Measurements from ENCODE around the gene LEF1.
A peak's percentile ranks its signal among the peaks of the same experiment; 100 is the strongest.

Gene LEF1

GRCh38 chr4:108171339-108172230 is 2.9 kb upstream of the LEF1 start:
- TF ChIP-seq CTCF (conservative IDR thresholded peaks at IDR 0.05; ENCODE audit: low read depth, low read length) = no peak
- DNase-seq (ENCODE audit: low read depth) = no peak
- H3K4me3 ChIP-seq (ENCODE audit: low read depth, low read length) = no peak overlapping the region

DNA sequence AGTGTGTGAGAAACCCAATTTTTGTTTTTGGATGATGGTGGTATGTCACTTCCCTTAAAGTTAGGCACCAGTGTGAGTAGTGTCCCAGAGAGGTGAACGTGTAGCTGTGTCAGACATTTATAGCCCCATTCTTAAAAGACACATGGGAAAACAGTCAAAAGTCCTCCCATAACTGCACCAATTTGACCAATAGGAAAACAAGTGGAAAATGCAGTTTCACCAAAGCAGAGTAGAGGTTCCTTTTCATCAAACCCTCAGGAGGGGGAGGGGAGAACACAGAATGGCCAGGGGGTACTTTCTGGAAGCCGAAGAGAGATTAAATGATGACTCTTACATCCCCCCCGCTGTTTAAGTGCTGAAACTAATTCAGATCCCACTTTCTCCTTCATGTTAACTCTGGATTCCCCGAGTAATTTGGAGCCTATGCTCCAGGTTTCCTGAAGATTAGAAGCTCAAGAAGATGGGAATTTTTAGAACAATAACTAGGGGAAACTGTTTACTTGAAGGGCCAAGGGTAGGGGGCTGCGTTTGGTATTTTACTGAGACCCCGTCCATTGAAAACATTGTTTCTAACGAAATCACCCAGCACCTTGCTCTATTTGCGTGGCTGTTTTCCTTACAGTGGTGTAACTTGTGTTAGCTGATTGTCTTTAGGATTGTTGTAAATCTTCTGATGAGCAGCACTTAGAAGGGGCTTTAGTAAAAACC is 2.1 kb upstream of the LEF1 start:
- no peak for DNase-seq (ENCODE audit: low read depth)
- no peak for TF ChIP-seq CTCF (conservative IDR thresholded peaks at IDR 0.05; ENCODE audit: low read depth, low read length)

DNA sequence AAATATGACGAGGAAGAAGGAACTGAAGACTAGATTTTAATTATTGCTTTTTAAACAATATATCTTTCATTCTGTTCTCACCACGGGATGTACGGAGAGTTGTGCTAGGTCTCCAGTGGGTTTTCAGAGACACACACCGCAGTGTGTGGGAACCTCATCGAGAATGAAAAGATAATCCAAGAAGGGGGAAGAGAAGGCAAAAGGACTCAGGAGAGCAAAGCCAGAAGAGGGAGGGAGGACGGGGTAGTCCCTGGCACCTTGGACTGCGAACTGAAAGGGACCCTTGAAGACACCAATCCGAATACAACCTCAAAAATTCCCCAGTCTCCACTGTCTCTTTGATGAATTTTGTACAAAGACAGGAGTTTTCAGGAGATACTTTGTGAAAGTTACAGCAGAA is 932 bp upstream of the LEF1 start:
- DNase-seq (ENCODE audit: low read depth) = no peak
- TF ChIP-seq CTCF (conservative IDR thresholded peaks at IDR 0.05; ENCODE audit: low read depth, low read length) = no peak
- H3K4me3 ChIP-seq (ENCODE audit: low read depth, low read length) = no peak overlapping the region

More for the DNA sequence above, 2.1 kb upstream of the LEF1 start:
- no peak overlapping the region for H3K4me3 ChIP-seq (ENCODE audit: low read depth, low read length)

- peak; percentile 47 for DNase-seq (ENCODE audit: low read depth)
- TF ChIP-seq CTCF (conservative IDR thresholded peaks at IDR 0.05; ENCODE audit: low read depth, low read length) = no peak
- H3K4me3 ChIP-seq (ENCODE audit: low read depth, low read length) = peak overlapping the region; percentile 60
Measured at GRCh38 chr4:108168160-108168670, 517 bp downstream of the LEF1 start.

GRCh38 chr4:108166441-108167315 is 2.1 kb downstream of the LEF1 start:
- TF ChIP-seq CTCF (conservative IDR thresholded peaks at IDR 0.05; ENCODE audit: low read depth, low read length) = no peak
- H3K4me3 ChIP-seq (ENCODE audit: low read depth, low read length) = peak overlapping the region; percentile 60
- no peak for DNase-seq (ENCODE audit: low read depth)

- DNase-seq (ENCODE audit: low read depth) = no peak
- H3K4me3 ChIP-seq (ENCODE audit: low read depth, low read length) = no peak overlapping the region
Measured at GRCh38 chr4:108166038-108166437, 2.7 kb downstream of the LEF1 start.

More at GRCh38 chr4:108166038-108166437, 2.7 kb downstream of the LEF1 start:
- TF ChIP-seq CTCF (conservative IDR thresholded peaks at IDR 0.05; ENCODE audit: low read depth, low read length) = no peak
